Stimulated activated CD8-positive, alpha-beta memory T cell treated with anti-CD3 and anti-CD28 coated beads, Interleukin-4, amount 100 ng/mL, for 48 hours (primary cell): ENCODE data around the gene TMEM129.
"Not testable (repeated sequence)": the region's sequence is repeated elsewhere in the genome, so short reads cannot be mapped to it uniquely, and the experiment has no call there.

ENCODE experiments used
- DNase-seq: peaks from one replicate; pipeline ENCODE4 v3.0.0-alpha.2; 2020

TMEM129 gene

GRCh38 chr4:1720163-1720983 lies 750 bp downstream of the TMEM129 start:
- DNase-seq: peak; percentile 68

DNA sequence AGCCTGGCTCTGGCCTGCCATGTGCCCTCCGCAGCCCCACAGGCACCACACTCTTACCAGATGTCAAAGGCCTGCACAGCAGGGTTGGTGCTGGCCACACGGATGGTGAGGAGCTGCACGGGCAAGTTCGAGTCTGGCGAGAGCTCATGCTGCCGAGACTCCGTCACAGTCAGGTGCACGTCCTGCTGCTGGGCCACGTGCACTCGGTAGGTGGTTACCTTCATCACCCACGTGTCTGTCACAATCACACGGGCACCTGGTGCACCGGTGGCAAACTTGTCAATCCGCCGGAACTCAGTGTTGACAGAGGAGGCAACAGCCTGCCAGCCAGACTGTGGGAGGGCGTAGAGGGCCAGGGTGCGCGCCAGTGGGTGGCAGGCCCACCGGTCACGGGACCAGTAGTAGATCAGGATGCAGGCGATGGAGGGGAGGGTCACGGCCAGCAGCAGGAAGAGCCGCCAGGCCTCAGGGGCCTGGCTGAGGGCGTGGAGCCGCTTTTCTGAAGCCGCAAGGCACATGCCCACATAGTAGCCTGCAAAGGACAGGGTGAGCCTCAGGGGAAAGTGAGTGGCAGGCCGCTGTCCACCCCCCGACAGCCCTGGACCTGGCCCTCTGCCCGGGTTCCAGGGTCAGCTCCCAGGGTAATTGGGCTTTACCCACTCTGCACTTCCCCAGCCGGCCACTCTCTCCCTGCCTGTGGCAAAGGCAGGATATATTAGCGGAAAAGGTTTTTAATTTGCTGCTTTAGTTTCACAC lies 2.9 kb downstream of the TMEM129 start:
- DNase-seq: no peak

GRCh38 chr4:1717129-1718094 lies 3.7 kb downstream of the TMEM129 start:
- DNase-seq: no peak

DNA sequence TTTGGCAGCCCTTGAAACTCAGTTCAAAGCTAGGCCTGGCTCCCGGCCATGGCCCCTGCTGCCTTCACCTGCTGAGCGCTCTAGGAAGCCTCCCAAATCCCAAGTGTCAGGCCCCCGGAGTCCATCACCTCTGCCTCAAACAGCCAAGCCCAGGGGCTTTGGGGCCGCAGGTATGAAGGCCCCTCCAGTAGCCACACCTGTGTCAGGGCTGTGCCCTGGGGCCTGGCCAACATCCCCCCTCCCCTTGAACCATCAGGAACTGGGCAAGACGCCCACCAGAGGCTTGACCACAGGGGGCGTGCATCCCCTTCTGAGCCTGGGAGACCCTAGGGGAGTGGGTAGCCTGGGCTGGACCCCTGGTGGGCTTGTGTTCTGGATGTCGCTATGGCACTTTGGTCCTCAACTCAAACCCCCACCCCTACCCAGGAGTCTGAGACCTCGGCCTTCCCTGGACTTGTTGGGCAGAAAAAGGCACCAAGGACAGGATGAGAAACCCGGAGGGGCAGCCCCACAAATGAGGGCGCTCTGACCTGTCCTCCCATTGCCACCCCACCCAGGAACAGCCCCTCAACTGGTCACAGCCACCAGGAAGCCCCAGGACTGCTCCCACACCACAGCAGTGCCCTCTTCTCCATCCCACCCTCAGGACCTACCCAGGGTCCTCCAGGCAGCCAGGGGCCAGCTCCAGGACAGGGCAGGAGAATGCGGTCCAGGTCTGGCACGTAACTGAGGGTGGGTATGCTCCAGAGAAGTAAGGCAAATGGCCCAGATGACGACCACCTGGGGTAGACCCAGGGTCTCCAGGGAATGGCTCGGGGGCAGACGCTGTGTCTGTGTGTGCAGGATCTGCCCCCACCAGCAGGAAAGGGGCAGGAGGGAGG lies 4.8 kb downstream of the TMEM129 start:
- no peak for DNase-seq

DNA sequence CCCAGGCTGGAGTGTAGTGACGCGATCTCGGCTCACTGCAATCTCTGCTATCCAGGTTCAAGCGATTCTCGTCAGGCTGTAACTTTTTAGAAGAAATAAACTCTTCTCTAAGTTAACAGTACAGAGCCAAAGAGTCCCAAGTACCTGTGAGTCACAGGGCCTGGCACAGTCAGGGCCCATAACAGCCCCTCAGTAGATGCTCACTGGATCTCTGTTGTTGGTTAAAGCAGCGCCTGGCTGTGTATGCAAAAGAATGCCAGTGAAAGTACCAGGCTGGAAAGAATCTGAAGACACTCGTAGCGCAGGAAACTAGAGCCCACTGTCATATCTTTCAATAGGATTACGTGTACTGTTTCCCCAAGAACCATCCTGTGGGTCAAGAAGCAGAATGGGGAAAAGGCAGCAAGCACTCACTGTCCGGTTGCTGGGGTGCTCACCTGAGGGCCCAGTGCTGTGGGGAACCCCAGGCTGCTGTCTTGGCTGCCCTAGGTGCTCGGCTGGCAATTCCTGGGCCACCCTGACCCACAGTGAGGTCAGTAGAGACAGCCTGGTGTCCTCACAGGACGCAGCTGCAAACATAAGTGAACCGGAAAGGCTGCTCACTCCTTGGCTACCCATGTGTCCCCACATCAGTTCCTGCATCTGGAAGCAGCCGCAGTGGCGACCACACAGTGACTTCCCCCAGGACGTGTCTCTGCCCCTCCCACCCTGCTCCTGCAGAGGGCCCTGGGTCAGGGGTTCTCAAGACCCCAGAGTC lies 5.9 kb downstream of the TMEM129 start:
- no peak for DNase-seq

- DNase-seq: no peak
These were observed 6.7 kb downstream of the TMEM129 start for GRCh38 chr4:1714303-1715001.

DNA sequence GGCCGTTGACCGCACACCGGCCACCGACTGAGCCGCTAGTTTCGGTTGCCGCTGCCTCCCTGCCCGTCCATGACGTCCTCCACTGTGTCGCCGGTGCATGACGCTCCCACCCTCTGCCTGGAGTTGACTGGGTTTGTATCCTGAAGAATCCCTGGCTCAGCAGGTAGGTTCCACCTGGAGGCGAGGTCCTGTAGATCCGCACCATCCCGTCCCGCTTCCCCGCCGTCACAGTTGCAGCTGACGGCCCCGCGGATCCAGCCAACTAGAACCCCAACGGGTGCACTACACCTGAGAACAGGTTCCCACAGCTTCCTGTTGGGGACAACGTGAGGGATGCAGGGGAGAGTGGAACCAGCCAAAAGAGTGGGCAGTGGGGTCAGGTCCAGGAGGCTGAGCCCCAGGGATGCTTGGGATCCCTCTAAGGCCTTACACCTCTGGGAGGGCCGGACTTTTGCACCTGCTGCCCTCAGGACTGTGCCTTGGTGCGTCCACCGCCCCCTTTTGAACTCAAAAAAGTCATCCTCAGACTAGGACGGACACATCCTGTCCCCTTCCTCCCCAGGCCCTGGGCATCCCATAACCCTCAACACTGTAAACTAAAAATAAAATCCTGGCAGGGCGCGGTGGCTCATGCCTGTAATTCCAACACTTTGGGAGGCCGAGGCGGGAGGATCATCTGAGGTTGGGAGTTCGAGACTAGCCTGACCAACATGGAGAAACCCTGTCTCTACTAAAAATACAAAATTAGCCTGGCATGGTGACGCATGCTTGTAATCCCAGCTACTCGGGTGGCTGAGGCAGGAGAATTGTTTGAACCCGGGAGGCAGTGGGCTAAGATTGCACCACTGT lies 7.9 kb downstream of the TMEM129 start:
- no peak for DNase-seq

- peak; percentile 99 for DNase-seq
These were observed 8.7 kb downstream of the TMEM129 start, which contains the start of gene SLBP for GRCh38 chr4:1712216-1713002. Gene SLBP (minus strand): TSS chr4:1712319. CDS start chr4:1712188, 131 bp downstream.

- DNase-seq: peak; percentile 58
These were observed 9.4 kb downstream of the TMEM129 start for GRCh38 chr4:1711571-1712215.

- DNase-seq: no peak
These were observed 10.0 kb downstream of the TMEM129 start for GRCh38 chr4:1711055-1711570.

DNA sequence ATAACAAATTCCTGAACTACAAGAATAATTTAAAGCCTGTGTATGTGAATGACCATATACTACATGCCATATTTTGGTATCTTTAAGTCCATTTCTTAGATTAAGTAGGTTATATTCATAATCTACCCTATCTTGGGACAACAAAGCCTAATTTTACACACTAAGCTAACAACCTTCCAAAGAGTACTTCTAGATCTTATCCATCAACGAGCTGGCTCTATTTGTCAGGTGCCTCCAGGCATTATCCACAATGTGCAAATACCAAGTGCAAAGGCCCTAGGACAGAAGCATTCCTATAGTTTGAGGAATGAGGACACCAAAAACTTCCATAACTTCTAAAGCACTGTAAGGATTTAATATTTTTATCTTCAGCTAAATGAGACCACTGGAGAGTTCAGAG lies 12.5 kb downstream of the TMEM129 start:
- DNase-seq: no peak

- no peak for DNase-seq
These were observed 14.8 kb downstream of the TMEM129 start for GRCh38 chr4:1706358-1706757.

- DNase-seq: no peak
These were observed 15.4 kb downstream of the TMEM129 start for GRCh38 chr4:1705732-1706131.

DNA sequence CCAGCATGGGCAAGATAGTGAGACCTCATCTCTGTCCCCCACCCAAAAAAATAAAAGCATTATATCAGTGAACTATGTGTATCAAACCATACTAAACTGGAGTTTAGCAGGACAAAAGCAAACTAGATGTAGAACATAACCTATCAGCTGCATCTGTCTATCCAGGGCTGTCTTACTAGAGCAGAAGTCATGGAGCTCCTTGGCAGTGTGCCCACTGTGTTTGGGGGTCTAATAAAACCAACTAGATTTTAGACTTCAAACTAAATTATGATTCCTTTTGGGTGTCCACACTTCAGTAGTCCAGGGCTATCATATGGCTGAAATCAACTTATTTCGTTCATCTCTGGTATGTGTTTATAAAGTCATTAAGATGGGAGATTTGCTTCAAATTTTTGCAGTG lies 17.3 kb downstream of the TMEM129 start:
- DNase-seq: no peak

DNA sequence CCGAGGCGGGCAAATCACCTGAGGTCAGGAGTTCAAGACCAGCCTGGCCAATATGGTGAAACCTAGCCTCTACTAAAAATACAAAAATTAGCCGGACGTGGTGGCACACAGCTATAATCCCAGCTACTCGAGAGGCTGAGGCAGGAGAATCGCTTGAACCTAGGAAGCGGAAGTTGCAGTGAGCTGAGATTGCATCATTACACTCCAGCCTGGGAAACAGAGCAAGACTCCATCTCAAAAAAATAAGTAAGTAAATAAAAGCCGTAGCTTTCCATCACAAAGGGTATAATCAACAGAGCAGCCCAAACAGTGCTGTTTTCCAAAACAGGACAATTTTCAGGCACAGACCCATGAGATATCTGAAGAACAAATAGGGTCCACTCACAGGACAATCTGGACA lies 19.5 kb downstream of the TMEM129 start:
- DNase-seq: not testable (repeated sequence)

DNA sequence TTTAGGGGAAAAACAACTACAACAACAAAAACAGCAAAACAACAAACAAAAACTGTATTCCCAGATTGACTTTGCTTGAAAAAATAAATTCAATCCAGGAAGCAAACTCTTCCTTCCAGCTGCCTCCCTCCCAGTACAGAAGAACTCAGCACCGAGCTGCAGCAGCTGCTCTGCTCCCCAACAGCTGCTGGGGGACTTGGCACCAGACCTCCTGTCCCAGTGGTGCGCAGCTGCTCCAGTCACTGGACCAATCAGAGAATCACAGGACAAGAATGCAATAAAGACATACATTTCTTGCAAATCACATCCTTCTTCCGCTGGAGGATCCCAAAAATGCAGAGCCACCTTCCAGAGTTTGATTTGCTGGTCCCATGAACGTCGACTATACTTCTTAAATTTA lies 25.2 kb downstream of the TMEM129 start:
- DNase-seq: no peak

DNA sequence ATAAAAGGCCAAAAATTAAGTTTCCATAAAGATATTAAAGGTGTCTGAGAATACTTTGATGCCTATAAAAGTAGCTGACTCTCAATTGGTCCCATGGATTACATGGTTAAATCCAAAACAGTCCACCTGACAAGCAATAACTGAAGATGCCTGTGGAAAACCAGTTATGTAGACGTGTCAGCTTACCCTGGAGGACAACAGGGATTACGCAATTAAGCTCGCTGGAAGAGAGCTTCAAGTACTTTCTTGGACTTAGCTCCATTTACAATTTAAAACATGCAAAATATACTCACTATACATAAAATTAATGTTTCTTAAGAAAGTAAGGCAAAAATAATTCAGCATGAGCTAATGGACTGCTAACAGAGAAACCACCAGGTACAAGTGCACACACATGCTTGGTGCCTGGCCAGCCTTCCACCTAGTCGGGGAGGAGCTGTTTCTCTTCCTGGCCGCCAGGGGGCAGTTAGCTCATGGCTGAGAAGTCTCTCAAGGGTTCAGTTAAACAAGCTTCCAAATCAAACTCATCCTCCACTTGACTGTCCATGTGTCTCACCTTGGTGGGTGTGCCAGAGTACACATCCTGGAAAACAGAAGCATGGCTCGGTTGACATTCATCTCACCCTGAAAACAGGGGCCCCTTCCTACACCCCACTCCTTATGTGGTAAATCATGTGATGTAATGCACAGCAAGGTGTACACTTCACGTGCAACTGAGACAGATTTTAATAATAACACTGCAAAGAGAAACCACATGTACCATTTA lies 27.8 kb downstream of the TMEM129 start:
- DNase-seq: peak; percentile 82
